CD14-positive monocyte (primary cell): ENCODE results near the gene NDUFS4. TPM values are rescaled to one million over a fixed set of nuclear protein-coding genes. Genes with fewer than 3 reads are reported as not detected.

Source experiments
- DNase-seq, 3 donors: peaks; one replicate each; pipeline ENCODE4 v3.0.0-alpha.2; 2011 to 2022
- H2AFZ ChIP-seq: 2 replicates; pipeline ENCODE4 v1.6.0; 2012; ENCODE audit warnings: mild to moderate bottlenecking, low read depth, low read length, inconsistent platforms; ENCODE audit not compliant: insufficient read depth, poor library complexity, severe bottlenecking
- H3K27ac ChIP-seq, 2 donors: 1 replicate in 1 of 2; 2 replicates in 1 of 2; pipeline ENCODE4 v1.5.1; 2012 to 2013; ENCODE audit warnings: low read length in 2 of 2, control low read depth in 1 of 2, inconsistent platforms in 1 of 2, low read depth in 1 of 2, mild to moderate bottlenecking in 1 of 2
- H3K27me3 ChIP-seq, 2 donors: one replicate each; pipeline versions ENCODE4 v1.6.0 to v1.6.1; 2011 to 2013; ENCODE audit warnings: low read length in 2 of 2; ENCODE audit not compliant: control insufficient read depth in 2 of 2, insufficient read depth in 2 of 2
- H3K36me3 ChIP-seq, 2 donors: replicated peaks in 1 of 2; 1 replicate in 1 of 2; 2 replicates in 1 of 2; pipeline versions ENCODE4 v1.5.1 to v1.6.1; 2012 to 2013; ENCODE audit warnings: low read length in 2 of 2, control low read depth in 1 of 2, inconsistent platforms in 1 of 2, mild to moderate bottlenecking in 1 of 2; ENCODE audit not compliant: insufficient read depth in 2 of 2, control insufficient read depth in 1 of 2
- H3K4me1 ChIP-seq, 2 donors: 1 replicate in 1 of 2; 2 replicates in 1 of 2; pipeline versions ENCODE4 v1.5.1 to v1.6.1; 2012 to 2013; ENCODE audit warnings: low read length in 2 of 2, control low read depth in 1 of 2, inconsistent platforms in 1 of 2, mild to moderate bottlenecking in 1 of 2, moderate library complexity in 1 of 2; ENCODE audit not compliant: insufficient read depth in 2 of 2, control insufficient read depth in 1 of 2
- H3K4me2 ChIP-seq: replicated peaks from 2 replicates; pipeline ENCODE3; 2012; ENCODE audit warnings: low read length, moderate library complexity, mild to moderate bottlenecking; ENCODE audit not compliant: poor library complexity, severe bottlenecking; ENCODE audit errors: extremely low read depth
- H3K4me3 ChIP-seq, 3 experiments: fragments of 200-600 bp in 1 of 3; sonication (generic) in 1 of 3; replicated peaks in 1 of 3; 1 replicate in 2 of 3; 2 replicates in 1 of 3; pipeline ENCODE4 v1.5.1; 2011 to 2013; ENCODE audit warnings: low read length in 3 of 3, mild to moderate bottlenecking in 3 of 3, control low read depth in 2 of 3, low read depth in 2 of 3, inconsistent platforms in 1 of 3, moderate library complexity in 1 of 3
- H3K79me2 ChIP-seq: 2 replicates; pipeline ENCODE4 v1.6.0; 2012; ENCODE audit warnings: mild to moderate bottlenecking, control low read depth, inconsistent platforms, low read length, moderate library complexity; ENCODE audit not compliant: insufficient read depth
- H3K9ac ChIP-seq: 2 replicates; pipeline ENCODE4 v1.6.0; 2017; ENCODE audit warnings: low read length, mild to moderate bottlenecking; ENCODE audit not compliant: insufficient read depth, poor library complexity, severe bottlenecking
- H3K9me3 ChIP-seq, 2 donors: replicated peaks in 1 of 2; 1 replicate in 1 of 2; 2 replicates in 1 of 2; pipeline versions ENCODE4 v1.5.1 to v1.6.1; 2012 to 2013; ENCODE audit warnings: low read length in 2 of 2, control low read depth in 1 of 2; ENCODE audit not compliant: control insufficient read depth in 1 of 2, insufficient read depth in 1 of 2
- H4K20me1 ChIP-seq: 2 replicates; pipeline ENCODE4 v1.6.0; 2012; ENCODE audit warnings: mild to moderate bottlenecking, low read length, control low read depth, moderate library complexity; ENCODE audit not compliant: insufficient read depth
- H3K27ac Mint-ChIP-seq, 7 donors: one replicate each; pipeline ENCODE4 v1.8.0; 2020; ENCODE audit warnings: mild to moderate bottlenecking in 7 of 7, mixed read lengths in 7 of 7, moderate library complexity in 6 of 7, inconsistent platforms in 2 of 7
- H3K27me3 Mint-ChIP-seq, 3 donors: one replicate each; pipeline ENCODE4 v1.8.0; 2021 to 2022; ENCODE audit warnings: low read depth in 3 of 3, mild to moderate bottlenecking in 3 of 3, mixed read lengths in 3 of 3, moderate library complexity in 3 of 3, inconsistent platforms in 1 of 3
- H3K36me3 Mint-ChIP-seq, 2 donors: one replicate each; pipeline ENCODE4 v1.8.0; 2020; ENCODE audit warnings: mixed read lengths in 2 of 2, inconsistent platforms in 1 of 2, mild to moderate bottlenecking in 1 of 2
- H3K4me1 Mint-ChIP-seq: one replicate; pipeline ENCODE4 v1.8.0; 2020; ENCODE audit warnings: mild to moderate bottlenecking, mixed read lengths
- H3K4me3 Mint-ChIP-seq, 2 donors: one replicate each; pipeline ENCODE4 v1.8.0; 2020; ENCODE audit warnings: mild to moderate bottlenecking in 2 of 2, mixed read lengths in 2 of 2, moderate library complexity in 1 of 2
- H3K9me3 Mint-ChIP-seq, 7 donors: one replicate each; pipeline ENCODE4 v1.8.0; 2020 to 2022; ENCODE audit warnings: mixed read lengths in 7 of 7, mild to moderate bottlenecking in 6 of 7, moderate library complexity in 6 of 7, inconsistent platforms in 2 of 7
- CTCF ChIP-seq: fragments of 200-600 bp; IDR thresholded peaks from one replicate; pipeline ENCODE4 v1.8.0; 2022; ENCODE audit warnings: antibody characterized with exemption, mild to moderate bottlenecking
- WGBS: methylation state at CpG from one replicate; pipeline ENCODE4 v1.1.5; 2013; ENCODE audit warnings: missing lambda C conversion rate; ENCODE audit not compliant: insufficient coverage; 5-methylcytosine and 5-hydroxymethylcytosine counted together
- intact Hi-C, 2 donors: fragments of 100-400 bp; cut with micrococcal nuclease; formaldehyde crosslinking; loops; one replicate each; pipeline versions ENCODE4 v1.15.0 to v1.15.1; 2023
- polyA plus RNA-seq, 3 donors: library from polyadenylated mRNA; depleted of rRNA in 1 of 3; unstranded in 2 of 3; stranded (reverse) in 1 of 3; fragments of 300-500 nt in 2 of 3; fragments of >200 nt in 1 of 3; fragmentation: Illumina TruSeq in 2 of 3; gene quantifications; 1 replicate in 2 of 3; 2 replicates in 1 of 3; pipeline ENCODE4 v1.2.3, GENCODE V29; 2012 to 2021

Gene NDUFS4
- polyA plus RNA-seq, 3 donors, result 42.5 to 118 (median 111) TPM

GRCh38 chr5:53631251-53631650 is 70.8 kb downstream of the NDUFS4 start:
- peaks cover 14% of the 10 kb centered on the region for H4K20me1 ChIP-seq
- H3K27me3 Mint-ChIP-seq, result peaks cover 0 to 2% (median 0%) of the 10 kb centered on the region in 3 donors
- no peak overlapping the region for H3K9ac ChIP-seq
- no peaks in the 10 kb centered on the region for H3K27me3 ChIP-seq
- peaks cover 0 to 3% of the 10 kb centered on the region in 2 donors for H3K9me3 ChIP-seq
- H3K4me2 ChIP-seq, result no peak overlapping the region
- H3K9me3 Mint-ChIP-seq, result peaks cover 3 to 18% (median 13%) of the 10 kb centered on the region in 7 donors
- H3K4me3 Mint-ChIP-seq, result no peak overlapping the region
- peaks cover 17 to 44% of the 10 kb centered on the region in 2 donors for H3K36me3 Mint-ChIP-seq
- H3K36me3 ChIP-seq, result peaks cover 5 to 18% of the 10 kb centered on the region in 2 donors
- no peak for TF ChIP-seq CTCF
- H3K27ac ChIP-seq, result no peak overlapping the region
- H3K4me3 ChIP-seq, result no peak overlapping the region
- intact Hi-C loops, result no loop called here
- H2AFZ ChIP-seq, result no peak overlapping the region
- H3K4me1 ChIP-seq, result no peaks in the 10 kb centered on the region
- no peak for DNase-seq
- WGBS, result 87% methylated on average over 5 of the region's 6 CpGs
- no peak overlapping the region for H3K27ac Mint-ChIP-seq
- H3K4me1 Mint-ChIP-seq, result peaks cover 3% of the 10 kb centered on the region
- H3K79me2 ChIP-seq, result no peaks in the 10 kb centered on the region

- H3K27me3 ChIP-seq, result no peaks in the 10 kb centered on the region
- no peak overlapping the region for H3K9ac ChIP-seq
- no peak overlapping the region for H2AFZ ChIP-seq
- peaks cover 2 to 9% of the 10 kb centered on the region in 2 donors for H3K4me1 ChIP-seq
- Mint-ChIP-seq H3K4me3 (no peak overlapping the region), H3K27ac (no peak overlapping the region), H3K4me1 (peaks cover 8% of the 10 kb centered on the region), H3K36me3 (peaks cover 41 to 42% of the 10 kb centered on the region in 2 donors), H3K27me3 (no peaks in the 10 kb centered on the region), H3K9me3 (no peaks in the 10 kb centered on the region)
- DNase-seq, result no peak
- intact Hi-C loops, result no loop called here
- H3K4me2 ChIP-seq, result no peak overlapping the region
- H3K4me3 ChIP-seq, result no peak overlapping the region
- no peak overlapping the region for H3K27ac ChIP-seq
- H3K79me2 ChIP-seq, result no peaks in the 10 kb centered on the region
- peaks cover 0 to 33% of the 10 kb centered on the region in 2 donors for H3K36me3 ChIP-seq
- TF ChIP-seq CTCF, result no peak
- no peaks in the 10 kb centered on the region for H3K9me3 ChIP-seq
- no CpG with 5 or more reads among the region's 3 CpGs for WGBS
- peaks cover 17% of the 10 kb centered on the region for H4K20me1 ChIP-seq
These were observed 81.6 kb downstream of the NDUFS4 start for GRCh38 chr5:53642061-53642460.
